ENCODE measurements around the gene ZW10.

Gene ZW10

DNA sequence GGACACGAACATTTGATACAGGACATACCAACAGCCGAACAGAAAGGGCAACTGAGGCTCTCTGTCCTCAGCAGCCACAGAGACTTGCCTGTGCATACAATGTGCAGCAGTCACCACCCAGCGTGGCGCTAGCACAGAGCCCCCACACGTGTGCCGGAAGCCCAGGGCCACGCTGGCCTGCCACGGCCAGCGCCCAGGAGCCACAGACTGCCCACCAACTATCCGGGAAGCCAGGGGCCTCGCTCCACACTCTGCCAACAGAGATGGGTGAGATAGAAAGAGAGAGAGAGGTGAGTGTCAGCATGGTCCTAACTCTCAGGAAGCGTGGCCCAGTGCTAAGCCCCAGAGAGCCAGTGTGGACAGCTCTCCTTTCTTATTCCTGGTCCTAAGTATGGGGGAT is 79.1 kb downstream of the ZW10 start:
- DNase-seq = no peak

DNA sequence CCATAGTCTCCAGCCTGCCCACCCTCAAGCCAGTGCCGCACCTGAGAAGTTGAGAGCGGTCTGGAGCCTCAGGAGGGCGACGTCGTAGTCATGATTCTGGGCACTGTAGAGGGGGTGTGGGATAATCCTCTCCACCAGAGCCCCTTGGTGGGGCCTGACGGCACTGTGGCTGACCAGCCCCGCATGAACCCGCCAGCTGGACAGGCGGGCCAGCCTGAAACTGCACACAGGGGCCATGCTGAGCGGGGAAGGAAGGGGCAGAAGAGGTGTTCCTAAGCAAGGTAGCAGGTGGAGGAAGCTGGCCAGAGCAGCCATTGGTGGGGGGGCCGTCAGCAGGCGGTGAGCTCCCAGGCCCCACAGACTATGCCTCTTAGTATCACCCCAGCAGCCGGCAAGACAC is 80.5 kb downstream of the ZW10 start:
- no peak for DNase-seq

DNA sequence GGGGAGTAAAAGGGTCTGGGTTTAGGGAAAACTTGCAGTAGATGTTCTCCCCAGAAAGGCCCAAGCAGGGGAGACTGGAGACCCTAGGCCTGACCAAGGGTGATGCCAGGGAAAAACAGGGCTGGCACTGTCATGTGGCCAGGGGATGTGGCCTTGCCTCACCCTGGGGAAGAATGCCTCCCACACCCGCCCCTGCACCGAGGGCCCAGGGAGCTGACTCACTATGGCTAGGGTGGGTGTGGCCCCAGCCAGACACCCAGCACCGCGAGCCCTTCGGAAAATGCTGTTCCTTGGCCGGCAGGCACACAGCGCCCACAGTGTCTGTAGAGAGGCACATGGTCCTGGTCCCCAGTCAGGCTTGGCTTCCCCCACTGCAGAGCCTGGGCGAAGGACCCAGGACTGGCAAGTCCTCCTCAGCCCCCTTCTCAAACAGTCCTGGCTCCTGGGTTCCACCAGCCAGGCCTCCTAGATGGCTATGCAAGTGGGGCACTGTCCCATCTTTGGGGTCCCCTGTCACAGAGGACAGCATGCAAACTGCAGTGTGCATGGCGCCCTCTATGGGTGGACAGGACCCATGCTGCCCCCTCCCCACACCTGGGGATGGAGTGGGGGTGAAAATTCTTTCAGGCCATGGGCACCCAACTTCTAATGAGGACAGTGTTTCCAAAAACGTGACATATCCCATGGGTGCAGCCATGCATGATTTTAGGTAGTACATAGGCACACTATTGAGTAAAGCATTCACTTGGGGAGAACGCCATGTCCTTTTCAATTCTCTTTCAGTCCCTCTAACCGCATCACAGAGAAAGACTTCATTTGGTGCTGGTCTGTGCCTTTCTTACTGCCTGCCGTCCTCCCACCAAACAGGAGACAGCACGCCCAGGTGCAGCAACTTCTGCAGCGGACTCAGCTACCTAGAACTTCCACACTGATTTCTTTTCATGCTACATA is 82.6 kb downstream of the ZW10 start:
- no peak for DNase-seq

DNA sequence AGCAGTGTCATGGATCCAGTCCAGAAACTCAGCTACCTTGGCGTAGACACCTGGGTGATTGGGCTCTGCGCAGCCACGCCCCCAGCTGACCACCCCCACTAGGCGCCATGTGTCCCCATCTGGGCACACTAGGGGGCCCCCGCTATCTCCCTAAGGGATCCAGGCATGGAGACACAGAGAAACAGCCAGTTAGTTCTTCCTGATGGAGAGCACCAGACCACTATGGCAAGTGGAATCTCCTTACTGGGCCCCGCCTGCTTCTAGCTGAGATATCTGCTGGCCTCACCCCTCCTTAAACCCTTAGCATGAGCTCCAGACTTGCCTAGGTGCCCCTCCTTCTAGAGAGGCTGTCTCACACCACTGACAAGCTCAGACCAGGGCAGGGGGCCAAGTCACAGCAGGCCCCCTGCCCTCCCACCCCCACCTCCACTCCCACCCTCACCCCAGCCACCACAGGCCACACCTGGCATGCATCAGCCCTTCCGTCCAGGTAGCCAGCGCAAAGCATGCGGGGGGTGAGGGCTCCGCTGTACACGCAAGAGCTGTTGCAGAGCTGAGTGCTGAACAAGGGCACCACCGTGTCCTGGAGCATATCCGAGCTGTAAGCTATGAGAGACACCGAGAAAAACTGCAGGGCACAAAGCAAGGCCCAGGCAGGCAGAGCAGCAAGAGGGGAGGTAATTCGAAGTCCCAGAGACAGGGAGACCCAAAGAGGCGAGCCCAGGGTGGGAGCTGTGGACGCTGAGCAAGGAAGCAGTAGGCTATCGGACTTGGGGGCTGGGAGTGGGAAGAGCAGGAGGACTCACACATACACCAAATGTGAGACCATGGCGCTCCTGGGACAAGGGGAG is 83.5 kb downstream of the ZW10 start:
- DNase-seq = no peak

DNA sequence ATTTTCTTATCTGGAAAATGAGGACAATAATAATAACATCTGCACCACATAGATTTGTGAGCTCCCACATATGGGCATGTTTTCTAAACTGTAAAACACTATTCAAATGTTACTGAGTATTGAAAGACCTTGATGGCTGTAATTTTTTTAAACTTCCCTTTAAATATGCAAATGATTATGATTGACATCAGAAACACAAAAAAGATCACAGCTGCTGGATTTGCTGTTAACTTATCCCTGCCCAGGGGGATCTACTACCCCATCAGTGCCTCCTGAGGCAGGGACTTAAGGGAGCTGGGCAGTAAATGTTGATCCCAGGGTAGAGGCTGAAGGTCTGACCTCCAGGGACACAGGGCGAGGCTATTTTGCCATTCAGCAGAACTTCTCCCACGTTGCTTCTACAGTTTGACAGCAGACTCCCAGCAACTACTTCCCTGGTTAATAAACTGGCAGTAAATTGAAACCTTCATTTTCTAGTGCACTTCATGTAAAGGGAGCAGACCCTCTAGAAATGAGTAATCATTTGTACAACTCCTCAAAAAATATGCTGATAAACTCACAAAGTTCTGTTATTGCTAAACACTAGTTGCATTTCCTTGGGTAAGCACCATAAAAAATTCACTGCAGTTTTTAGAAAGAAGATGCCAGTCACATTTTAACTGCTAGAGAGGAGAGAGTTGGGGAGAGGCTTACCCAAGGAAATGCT is 87.7 kb downstream of the ZW10 start:
- no peak for DNase-seq

DNA sequence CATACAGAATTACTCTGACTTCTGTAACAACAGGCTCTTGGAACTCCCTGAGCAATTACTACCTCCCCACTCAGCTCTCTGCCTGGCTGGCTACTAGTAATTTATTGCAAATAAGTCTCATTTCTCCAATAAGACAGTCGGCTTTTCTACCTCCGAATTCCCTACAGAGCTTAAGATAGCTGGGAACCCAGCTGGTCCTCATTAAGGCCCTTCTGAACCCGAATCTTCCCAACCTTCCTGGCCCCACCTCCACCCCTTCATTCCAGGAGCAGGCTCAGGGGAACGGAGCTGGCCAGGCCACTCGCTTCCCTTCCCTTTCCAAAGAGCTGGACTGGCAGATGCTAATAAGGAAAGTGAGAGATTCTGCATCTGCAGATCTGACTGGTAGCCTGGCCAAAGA is 89.0 kb downstream of the ZW10 start:
- DNase-seq = no peak

DNA sequence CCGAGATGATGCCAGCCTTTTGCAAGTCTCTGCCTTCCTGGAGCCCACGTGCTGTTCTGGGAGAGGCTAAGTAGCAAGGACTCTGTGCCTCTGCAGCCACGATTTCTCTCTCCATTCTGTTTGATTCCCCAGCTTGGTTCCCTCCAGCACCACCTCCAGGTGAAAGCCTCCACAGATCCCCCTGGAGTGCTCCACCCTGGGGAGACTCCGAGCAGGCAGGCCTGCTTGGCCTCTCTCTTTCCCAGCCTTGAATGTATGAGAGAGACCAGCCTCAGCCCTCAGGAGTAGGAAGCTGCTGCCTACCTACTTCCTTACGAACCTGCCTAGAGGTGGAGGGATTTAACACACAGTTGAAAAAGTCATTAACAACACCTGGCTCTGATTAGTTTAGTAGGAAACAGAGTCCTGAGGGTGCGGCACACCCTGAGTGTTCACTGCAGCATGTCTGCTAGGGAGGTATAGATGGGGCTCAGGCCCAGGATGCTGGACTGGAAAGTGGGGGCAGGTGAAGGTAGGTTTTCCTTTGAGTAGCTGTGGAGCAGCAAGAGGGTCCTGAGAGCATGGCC is 89.9 kb downstream of the ZW10 start:
- no peak for DNase-seq
